ENCODE data around the gene EMX1.

EMX1 gene

DNA sequence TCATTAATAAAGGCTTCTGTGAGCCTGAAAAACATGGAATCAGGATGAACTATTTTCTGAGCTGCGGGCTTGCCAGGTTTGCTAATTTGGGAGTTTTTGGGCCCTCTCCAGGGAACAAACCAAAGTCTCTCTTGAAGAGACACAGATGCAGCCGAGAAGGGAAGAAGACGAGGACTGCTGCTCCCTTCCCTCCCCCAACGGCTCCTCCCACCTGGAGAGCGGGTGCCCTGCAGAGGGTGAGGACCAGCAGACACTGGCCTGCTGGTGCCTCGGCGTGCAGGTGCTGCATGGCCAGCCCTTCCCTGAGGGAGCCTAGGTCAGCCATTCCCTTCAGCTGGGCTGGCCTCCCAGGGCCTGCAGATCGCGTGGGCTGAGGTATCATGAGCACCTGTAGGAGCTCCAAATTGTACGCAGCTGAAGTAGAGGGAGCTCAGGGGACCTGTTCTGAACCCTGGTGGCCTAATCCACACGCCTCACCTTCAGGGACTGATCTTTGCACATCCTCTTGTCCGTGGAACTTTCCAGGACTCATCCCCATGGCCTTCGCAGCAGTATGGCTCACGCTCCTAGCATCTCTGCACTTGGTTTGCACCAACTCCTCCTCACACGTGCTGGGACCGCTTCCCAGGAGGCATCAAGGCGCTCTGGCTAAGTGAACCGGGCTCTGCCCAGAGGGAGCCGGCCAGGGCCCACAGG, 19.5 kb downstream of the EMX1 start:
- Histone ChIP-seq H3K4me3 (no peak overlapping the region), H3K27ac (peak overlapping the region in 2 of 21 experiments; percentile 3 to 16)

- H3K27ac ChIP-seq: peak overlapping the region in 1 of 21 experiments; percentile 3
Measured at GRCh38 chr2:72937356-72937669, 20.0 kb downstream of the EMX1 start.

GRCh38 chr2:72938455-72938854, 21.1 kb downstream of the EMX1 start:
- no peak overlapping the region for H3K27ac ChIP-seq
- no peak overlapping the region for H3K4me3 ChIP-seq

More at GRCh38 chr2:72937356-72937669, 20.0 kb downstream of the EMX1 start:
- no peak overlapping the region for H3K4me3 ChIP-seq

GRCh38 chr2:72940361-72940760, 23.0 kb downstream of the EMX1 start:
- H3K4me3 ChIP-seq: no peak overlapping the region

GRCh38 chr2:72940786-72941185, 23.5 kb downstream of the EMX1 start:
- Histone ChIP-seq H3K27ac (no peak overlapping the region), H3K4me3 (no peak overlapping the region)

More at GRCh38 chr2:72940361-72940760, 23.0 kb downstream of the EMX1 start:
- H3K27ac ChIP-seq: no peak overlapping the region

GRCh38 chr2:72942293-72942692, 25.0 kb downstream of the EMX1 start:
- Histone ChIP-seq H3K4me3 (no peak overlapping the region), H3K27ac (no peak overlapping the region)

DNA sequence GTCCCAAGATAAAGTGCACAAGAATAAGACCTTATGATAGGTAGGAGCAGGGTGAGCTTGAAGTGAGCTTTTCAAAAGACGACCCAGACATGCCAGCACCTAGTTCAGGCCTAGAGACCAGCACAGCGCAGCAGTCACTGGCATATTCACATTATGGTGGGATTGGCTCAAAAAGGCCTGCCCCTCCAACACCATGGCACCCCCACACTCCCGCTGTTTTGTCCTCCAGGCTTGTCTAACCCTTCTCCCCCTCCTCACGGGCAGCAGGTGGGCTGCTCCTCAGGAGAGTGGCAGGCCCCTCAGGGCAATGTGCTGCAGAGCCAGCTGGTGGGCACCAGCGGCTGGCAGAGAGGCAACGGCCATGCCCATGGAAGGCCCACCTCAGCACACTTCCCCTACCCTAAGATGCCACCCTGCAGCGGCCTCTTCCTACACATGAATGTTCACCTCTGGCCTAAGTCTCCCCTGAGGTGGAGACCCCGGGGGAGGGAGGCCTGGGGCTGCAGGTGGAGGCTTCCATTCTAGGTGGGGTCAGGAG, 25.6 kb downstream of the EMX1 start:
- H3K27ac ChIP-seq: no peak overlapping the region
- no peak overlapping the region for H3K4me3 ChIP-seq

DNA sequence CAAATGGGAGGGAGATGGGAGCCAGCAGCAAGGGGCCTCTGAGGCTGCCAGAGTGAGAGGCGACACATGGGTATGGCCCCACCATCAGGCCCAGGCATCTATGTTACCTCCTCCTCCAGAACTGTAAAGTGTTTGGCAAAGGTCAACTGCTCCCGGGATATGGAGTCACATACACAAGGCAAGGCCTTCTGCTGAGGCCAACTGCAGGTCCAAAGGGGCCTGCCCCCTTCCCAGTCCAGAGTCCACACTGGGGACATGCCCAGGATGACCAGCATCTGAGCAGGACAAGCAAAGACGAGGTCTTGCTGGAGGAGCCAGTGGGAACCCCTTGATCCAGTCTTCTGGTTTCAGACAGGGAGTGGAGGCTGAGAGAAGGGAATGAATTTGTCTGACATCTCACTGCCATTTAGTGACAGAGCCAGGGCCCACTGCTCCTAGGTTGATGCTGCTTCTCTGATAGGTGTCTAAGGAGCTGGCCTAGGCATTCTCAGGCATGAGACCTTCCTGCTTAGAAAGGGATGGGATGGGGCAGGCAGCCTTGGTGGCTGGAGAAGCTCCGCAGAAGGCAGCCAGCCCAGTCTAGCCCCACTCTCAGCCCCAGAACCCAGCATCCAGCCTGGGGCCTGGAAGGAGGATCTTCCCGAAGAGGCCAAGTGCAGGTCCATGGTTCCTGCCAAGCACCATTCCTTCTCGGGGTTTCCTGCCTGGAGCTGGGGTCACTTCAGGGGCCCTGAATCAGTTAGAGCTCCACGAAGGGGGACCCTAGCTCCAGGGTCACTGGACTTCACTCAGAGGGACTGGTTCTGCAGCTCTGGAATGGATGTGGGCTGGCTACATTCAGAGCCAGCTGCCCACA, 26.4 kb downstream of the EMX1 start:
- Histone ChIP-seq H3K27ac (no peak overlapping the region), H3K4me3 (no peak overlapping the region)

DNA sequence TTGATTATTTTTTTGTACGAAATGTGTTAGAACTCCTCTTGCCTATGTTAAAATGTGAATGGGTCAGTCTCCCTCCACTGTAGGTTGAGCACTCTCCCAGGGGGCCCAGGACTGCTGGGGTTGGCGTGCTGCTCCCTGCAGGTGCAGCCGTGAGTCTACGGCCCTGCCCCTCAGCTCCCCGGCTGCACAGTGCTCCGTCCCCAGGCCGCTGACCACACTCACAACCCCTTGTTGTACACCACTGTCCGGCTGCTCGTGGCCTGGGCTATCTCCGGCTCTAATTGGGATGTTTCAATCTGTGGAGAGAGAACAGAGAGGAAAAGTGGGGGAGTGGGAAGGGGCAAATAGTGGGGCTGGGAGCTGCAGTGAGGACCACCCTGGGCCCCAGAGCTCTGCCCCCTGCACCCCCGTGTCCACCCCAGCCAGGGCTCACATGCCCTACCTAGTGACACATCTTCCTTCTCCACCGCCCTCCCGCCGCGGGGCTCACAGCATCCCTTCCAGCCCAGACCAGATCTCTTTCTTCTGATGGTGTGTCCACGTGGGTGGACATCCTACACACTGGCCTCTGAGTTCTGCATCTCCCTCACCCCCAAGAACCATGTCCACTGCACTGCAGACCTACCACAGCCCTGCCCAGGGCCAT, 27.6 kb downstream of the EMX1 start:
- no peak overlapping the region for H3K4me3 ChIP-seq
- H3K27ac ChIP-seq: no peak overlapping the region

DNA sequence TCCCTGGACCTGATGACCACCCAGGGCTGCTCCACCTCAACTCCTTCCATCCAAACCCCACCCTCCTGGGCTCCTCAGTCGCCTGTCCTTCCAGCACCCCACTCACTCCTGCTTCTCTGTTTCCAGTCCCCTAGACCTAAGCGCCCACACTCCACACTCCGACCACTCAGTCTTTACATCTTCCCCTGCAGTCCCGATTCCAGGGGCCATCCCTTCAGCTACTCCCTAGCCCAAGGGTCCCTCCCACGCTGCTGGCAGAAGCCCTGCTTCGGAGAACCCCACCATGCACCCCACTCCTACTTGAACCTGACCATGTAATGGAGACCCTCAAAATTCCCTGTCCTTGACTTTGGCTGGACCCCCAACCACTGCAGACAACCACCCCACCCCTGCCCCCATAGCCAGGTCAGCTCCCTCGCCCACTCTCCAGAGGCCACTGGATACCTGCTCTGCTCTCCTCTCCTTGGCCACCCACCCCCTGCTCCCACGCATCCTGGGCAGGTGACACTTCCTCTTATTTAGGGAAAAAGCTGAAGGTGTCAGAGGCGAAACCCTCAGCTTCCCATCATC, 28.2 kb downstream of the EMX1 start:
- H3K4me3 ChIP-seq: no peak overlapping the region
- H3K27ac ChIP-seq: no peak overlapping the region

GRCh38 chr2:72946466-72946865, 29.1 kb downstream of the EMX1 start:
- no peak overlapping the region for H3K27ac ChIP-seq
- H3K4me3 ChIP-seq: no peak overlapping the region

DNA sequence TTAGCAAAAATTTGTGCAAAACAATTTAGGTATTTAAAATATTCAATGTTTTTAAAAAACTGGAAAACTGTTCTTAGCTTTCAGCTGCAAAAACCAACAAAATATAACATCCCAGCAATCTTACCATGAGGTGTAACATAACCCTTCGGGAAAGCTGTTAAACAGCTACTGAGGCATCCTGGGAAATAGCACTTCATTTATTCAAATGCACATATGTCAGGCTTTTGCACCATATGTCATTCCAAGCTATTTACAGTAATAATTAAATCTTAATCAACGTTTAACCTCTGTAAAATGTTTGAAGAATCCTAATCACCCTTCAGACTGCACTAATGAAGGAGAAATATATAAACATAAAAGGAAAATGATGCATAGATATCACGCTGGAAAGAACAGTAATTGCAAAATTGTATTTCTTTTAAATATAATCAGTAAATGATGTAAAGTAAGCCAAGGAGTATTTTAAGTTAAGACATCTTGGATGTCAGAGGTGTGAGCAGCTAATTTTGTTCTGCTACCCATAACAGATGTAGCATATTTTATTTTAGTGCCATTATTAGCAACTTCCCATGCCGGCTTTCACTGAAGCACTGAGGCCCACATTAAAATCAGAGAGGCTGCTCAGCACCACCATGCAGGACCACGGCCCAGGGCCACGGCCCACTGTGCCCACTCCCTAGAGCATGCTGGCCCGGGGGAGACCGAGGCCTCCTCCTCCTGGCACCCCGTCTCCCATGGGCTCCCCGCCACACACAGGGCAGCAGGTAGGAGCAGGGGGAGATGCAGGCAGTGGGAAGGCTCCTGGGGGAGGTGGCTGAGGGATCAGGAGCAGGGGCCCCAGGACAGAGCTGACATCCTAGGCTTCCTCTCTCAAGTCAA, 30.9 kb downstream of the EMX1 start:
- no peak overlapping the region for H3K27ac ChIP-seq
- no peak overlapping the region for H3K4me3 ChIP-seq

- H3K27ac ChIP-seq: no peak overlapping the region
- H3K4me3 ChIP-seq: no peak overlapping the region
Measured at GRCh38 chr2:72949045-72949444, 31.7 kb downstream of the EMX1 start.

DNA sequence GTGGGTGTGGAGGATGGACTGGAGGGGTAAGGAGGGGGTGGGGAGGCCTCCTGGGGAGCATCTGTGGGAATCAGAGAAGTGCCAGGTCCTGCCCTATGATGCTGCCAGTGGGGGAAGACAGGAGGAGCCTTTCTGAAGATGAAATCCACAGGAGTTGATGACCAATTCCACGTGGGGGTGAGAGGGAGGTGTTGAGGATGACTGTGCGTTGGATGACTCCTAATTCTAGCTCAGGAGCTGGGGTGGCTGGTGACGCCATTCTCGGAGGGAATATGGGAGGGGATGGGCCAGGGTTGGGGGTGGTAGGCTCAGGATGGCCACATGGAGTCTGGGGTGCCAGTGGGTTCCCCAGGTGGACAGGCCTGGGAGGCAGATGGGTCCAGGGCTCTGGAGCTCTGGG, 32.3 kb downstream of the EMX1 start:
- no peak overlapping the region for H3K27ac ChIP-seq
- no peak overlapping the region for H3K4me3 ChIP-seq

GRCh38 chr2:72950558-72951255, 33.4 kb downstream of the EMX1 start:
- Histone ChIP-seq H3K4me3 (no peak overlapping the region), H3K27ac (no peak overlapping the region)

DNA sequence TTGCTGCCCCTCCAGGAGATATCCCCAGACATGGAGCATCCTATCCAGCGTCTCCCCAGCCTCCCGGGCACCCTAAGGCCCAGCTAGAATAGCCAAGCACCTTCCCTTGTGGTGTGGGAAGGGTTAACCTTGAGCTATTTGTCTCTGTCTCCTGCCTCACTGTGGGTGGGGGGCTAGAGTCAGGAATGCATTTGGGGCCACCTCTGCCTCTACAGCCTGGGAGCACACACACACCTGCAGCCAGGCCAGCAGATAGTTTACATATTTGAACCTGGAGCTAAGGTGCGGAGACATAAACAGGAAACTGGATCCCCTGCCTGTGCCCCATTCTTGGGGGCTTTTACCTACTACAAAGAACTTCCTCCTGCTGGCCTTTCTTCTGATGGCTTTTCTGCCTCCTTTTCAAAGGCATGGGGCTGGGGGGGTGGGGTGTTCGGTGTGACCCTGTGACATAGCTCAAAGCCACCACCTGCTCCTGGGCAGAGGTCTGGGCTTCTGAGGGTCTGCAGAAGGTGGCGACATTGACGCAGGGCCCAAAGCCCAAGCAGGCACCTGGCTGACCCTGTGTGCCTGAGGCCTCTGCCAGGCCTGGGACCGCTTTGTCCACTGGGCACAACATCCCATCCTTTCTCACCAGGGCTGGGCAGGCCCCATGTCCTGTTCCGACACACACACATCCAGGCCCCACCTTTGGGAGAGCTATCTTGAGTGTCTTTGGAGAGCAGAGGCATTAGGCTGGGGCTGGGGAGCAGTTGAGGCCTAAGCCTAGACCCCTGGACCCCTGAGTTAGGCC, 34.2 kb downstream of the EMX1 start:
- no peak overlapping the region for H3K27ac ChIP-seq
- H3K4me3 ChIP-seq: no peak overlapping the region

DNA sequence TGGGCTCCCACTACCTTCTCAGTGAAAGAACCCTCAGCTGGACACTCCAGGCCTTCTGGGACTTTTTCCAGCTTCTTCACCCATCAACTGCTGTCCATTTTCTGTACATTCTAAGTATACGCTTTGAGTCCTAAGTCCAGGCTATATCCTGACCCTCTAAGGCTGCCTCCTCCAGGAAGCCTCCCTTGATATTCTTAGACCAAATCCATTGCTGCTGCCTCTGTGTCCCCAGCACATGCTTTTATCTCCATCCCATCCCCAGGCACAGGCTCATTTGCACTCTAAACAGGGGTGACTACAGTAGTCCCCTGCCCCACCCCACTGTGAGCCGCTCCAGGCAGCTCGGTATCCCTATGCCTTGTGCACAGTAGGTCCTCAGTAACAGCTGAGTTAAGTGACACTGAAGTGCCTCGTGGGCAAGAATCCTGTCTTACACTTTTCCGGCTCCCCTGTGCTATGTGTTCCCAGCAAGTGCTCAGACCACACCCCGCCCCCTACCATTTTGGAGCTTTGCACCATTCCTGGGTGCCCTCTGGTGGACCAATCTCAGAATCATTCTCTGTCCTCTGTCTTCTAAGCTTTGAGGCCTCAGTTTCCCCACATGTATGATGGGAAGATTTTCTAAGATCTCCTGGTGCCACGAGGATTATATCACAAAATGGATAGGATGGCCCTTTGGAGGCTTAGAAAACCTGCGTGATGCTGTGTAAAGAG, 34.9 kb downstream of the EMX1 start:
- H3K27ac ChIP-seq: no peak overlapping the region
- H3K4me3 ChIP-seq: no peak overlapping the region

Measured in skin epidermis (tissue), 12 donors.